ENCODE measurements around the gene TRIP11.

The TRIP11 gene

GRCh38 chr14:92041203-92041602 lies 1.3 kb upstream of the TRIP11 start:
- no peak for TF ChIP-seq CTCF (IDR thresholded peaks at IDR 0.05; ENCODE audit: low read depth, low read length)
- DNase-seq (ENCODE audit: extremely low read depth, low read depth) = no peak

GRCh38 chr14:92040431-92041051 lies 682 bp upstream of the TRIP11 start:
- DNase-seq (ENCODE audit: extremely low read depth, low read depth) = no peak
- no peak for TF ChIP-seq CTCF (IDR thresholded peaks at IDR 0.05; ENCODE audit: low read depth, low read length)

GRCh38 chr14:92039063-92039718 lies 668 bp downstream of the TRIP11 start:
- no peak for TF ChIP-seq CTCF (IDR thresholded peaks at IDR 0.05; ENCODE audit: low read depth, low read length)
- DNase-seq (ENCODE audit: extremely low read depth, low read depth) = peak; percentile 15

- TF ChIP-seq CTCF (IDR thresholded peaks at IDR 0.05; ENCODE audit: low read depth, low read length) = no peak
- no peak for DNase-seq (ENCODE audit: extremely low read depth, low read depth)
Measured at GRCh38 chr14:92037989-92038388, 1.9 kb downstream of the TRIP11 start.

GRCh38 chr14:92035890-92036289 lies 4.0 kb downstream of the TRIP11 start:
- DNase-seq (ENCODE audit: extremely low read depth, low read depth) = no peak
- TF ChIP-seq CTCF (IDR thresholded peaks at IDR 0.05; ENCODE audit: low read depth, low read length) = no peak

- no peak for TF ChIP-seq CTCF (IDR thresholded peaks at IDR 0.05; ENCODE audit: low read depth, low read length)
- DNase-seq (ENCODE audit: extremely low read depth, low read depth) = no peak
Measured at GRCh38 chr14:92033906-92034687, 5.8 kb downstream of the TRIP11 start.

- DNase-seq (ENCODE audit: extremely low read depth, low read depth) = no peak
- TF ChIP-seq CTCF (IDR thresholded peaks at IDR 0.05; ENCODE audit: low read depth, low read length) = no peak
Measured at GRCh38 chr14:92033433-92033832, 6.4 kb downstream of the TRIP11 start.

All from AG09319 (cell line).